Middle frontal gyrus (tissue), 1 donor: Measurements from ENCODE around the gene CCDC78.

Experiments
- DNase-seq: peaks from one replicate; pipeline ENCODE4 v3.0.0-alpha.2; 2015; ENCODE audit warnings: low spot score; ENCODE audit errors: extremely low spot score

The CCDC78 gene

DNA sequence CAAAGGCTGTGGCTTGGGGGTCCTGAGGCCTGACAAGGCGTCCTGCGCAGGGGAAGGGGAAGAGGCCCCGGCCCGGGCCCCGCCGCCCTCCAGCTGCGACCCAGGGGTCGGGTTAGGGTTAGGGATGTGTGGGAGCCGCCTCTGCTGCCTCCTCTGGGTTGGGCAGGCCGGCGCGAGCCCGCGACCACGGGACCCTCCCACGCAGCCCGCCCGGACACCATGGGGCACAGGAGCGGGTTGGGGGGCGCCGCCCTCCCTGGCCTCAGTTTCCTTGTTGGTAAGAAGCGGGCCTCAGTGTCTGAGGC is 14.2 kb upstream of the CCDC78 start:
- DNase-seq = no peak

DNA sequence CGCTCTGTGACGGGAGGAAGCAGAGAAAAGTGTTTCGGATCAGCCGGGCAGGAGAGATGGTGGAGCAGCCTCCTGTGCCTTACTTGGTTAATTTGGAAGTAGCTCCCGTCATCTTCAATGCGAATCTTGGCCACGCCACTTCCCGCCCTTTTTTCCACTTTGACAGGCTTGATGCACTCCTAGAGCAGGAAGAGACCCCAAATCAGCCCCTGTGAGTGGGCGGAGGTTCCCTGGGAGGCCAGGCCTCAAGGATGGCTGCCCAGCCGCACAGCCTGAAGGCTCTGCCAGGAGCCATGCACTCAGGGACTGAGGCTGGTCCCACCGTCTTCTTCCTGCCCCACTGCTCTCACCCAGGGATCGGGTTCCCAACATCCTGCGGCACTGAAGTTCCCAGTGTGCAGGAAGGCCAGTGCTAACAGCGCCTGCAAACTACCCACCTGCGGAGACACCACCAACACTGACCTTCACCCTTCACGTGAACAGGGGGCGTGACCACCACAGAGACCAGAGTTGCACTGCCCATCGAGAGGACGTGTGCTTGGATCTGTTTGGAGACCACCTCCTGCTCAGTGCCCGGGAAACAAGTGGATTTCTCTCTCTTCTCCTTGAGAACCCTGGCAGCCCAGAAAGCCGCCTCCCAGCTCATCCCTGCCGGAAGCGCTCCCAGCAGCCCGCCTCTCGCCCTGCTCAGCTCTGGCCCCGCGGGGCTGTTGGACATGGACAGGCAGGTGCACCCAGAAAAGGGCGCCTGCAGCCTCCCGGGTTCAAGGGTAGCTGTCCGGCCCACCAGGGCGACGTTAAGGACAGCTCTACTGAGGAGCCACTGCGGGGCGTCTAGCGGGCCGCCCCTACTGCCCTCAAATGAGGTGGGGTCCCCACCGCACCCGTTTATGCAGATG is 13.6 kb upstream of the CCDC78 start:
- DNase-seq = no peak

DNA sequence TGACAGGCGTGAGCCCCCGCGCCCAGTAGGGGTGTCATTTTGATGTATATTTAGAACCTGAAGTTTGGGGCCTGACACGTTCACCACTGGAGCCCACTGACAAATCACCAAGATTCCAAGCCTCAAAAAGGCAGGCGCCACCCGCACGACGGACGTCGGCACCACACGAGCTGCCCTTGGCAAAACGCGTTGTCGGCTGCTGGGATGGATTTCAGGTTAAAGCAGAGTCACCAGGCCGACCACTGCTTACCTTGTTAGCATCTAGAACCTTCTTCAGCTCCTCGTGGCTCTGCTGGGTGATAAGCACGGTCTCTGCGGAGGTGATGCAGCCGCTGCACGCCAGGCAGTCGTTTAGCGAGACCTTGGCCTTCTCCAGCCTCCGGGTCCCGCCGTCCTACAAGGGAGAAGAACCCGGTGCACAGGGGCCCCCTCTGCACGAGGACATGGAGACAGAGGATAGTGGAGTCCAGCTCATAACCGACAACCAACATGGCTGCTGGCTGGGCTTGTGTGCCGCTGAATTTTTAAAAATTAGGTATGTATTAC is 10.8 kb upstream of the CCDC78 start:
- no peak for DNase-seq

DNA sequence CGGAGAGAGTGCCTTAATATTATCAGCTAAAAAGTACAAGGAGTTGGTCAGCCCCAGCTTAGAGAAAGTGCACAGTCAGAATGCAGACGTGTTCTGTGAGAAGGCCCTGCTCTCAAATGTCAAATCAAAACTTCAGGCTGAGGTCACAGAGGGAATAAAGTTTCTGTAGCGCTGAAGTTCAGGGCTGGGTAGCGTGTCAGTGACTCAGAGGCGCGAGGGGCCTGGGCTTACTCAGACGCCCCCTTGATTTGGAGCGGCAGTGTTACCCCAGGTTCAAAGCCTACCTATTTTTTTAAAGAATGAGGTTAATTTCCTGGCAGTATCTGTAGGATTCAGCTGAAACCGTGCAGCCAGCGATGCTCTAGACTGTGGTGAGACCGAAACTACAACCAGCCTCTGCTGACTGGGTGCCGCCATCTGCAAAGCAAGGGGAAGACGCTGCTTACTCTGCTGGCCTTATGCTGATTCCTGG is 9.8 kb upstream of the CCDC78 start:
- DNase-seq = no peak

DNA sequence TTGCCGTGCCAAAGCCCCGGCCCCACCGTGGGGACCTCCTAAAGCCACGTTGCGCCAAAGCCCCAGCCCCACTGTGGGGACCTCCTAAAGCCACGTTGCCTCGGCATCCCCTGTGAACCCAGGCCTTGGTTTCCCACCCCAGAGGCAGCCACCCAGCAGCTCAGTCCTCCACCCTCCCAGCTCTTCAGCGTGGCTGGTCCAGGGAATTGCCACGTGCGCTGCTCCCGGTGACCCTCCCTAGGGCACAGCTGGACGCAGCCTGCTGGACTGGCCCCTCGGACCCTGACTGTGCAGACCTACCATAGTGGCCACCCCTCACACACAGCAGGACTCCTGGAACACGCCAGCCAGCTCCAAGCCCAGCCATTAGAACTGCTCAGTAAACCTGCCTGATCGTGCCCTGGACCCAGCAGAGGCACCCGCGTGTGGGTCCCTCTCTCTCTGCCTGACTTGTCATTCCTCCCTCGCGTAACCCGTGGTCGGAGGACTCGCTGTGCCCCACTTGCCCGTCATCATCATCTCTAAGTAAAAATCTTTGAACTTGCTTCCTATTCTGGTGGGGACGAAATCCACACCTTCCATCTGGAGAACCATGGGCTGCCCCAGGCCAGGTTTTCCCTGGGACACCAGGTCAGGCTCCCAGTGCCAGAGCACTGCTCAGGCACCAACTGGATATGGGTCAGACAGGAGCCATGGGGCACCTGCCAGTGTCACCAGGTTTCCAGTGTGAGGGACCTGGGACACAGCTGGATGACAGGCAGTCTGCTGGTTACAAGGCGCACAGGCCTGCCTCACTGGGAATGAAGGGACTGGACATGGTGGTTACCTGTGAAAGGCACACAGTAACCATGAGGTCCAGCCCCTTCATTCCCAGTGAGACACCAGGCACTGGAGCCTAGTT is 9.0 kb upstream of the CCDC78 start:
- DNase-seq = no peak

DNA sequence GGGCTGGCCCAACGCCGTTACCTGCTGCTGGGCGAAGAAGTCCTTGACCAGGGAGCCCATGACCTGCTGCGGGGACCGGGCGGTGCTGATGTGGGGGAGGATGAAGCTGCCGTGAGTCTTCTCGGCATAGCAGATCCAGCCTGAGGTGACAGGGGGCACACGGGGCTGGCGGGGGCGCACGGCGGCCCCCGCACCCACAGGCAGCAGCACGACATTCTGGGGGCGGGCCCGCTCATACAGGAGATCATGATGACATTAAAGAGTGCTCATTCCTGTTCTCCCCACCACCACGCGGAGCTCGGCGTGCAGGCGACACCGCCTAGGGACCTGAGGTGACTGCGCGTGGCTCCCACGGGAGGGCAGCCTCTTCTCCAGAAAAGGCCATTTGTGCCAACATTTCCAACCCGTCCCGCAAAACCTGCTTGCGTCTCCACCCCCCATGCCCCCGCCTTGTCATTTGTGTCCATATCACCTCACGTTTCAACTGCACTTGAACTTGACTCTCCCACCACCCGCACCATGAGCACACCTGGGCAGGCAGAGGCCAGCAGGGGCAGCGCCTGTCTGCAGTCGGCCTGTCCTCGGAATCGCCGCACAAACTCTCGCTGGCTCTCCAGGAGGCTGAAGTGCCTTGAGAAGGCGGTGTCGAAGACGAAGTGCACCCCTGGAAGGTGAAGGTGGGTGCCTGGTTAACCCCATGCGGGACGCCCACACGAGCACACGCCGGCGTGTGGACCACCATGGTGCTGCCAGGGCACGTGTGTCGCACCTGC is 8.2 kb upstream of the CCDC78 start:
- DNase-seq = no peak

DNA sequence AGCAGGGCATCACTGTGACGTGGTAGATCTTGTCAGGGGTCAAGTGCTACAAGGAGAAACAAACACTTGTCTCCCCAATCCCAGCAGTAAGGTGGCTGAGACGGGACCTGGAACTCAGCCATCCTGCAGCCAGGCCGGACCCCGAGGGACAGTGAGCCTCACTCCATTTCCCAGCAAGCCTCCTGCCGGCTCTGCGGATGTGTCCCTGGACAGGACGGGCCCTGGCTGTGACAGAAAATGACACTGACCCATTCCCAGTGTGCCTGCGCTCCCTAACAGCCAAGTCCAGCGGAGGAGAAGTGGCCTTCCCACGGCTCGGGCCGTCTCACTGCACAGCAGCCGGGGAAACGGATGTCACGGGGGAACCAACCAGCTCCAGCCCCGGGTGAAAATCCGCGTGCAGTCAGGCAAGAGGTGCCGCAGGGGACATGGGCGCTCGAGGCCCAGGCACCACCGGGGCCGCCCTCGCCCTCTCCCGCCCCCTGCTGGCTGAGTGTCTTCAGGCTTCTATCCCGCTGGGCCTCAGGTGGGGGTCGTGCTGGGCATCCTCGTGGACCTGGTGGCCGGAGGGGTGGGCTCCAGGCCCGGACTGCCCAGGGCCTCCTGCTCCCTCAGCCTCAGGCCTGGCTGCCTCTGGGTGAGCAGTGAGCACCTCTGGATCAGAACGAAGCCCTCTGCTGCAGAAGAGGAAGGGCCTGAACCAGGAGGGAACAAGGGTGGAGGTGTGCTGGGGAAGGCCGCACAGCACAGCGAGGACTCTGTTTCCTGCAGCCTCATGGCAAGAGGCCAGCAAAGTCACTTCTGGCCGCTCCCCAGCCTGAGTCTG is 7.4 kb upstream of the CCDC78 start:
- DNase-seq = no peak

DNA sequence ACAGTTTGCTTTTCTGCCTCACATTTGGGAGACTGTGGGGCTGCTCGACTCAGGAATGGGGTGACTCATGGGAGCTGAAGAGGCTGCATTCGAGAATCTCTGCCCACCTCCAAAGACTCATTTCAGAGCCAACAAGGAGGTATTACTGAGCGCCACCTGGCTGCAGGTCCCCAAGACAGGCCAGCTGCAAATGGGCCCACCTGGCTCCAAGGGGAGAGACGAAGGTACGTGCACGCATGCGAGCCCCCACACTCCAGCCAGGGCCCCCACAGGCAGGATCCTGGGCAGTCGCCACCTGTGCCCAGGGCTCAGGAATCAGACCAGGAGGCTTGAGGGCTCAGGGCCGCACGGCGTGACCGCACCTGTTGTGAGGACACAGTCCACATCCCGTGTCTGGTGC is 6.7 kb upstream of the CCDC78 start:
- no peak for DNase-seq

DNA sequence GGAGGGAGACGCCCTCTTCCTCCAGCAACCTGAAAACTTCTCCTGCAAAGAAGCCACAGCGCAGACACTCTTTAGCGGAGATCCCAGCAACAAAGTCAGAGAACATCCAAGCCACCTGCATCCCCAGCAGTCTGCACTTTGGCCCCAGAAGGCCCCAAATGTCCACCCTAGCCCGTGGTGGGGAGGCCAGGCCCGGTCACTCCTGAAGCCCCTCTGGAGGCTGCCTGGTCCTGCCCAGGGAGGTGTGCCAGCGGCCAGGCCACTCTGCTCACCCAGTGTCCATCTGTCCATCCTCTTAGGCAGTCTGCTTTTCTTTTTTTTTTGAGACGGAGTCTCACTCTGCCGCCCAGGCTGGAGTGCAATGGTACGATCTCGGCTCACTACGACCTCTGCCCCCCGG is 6.1 kb upstream of the CCDC78 start:
- no peak for DNase-seq

DNA sequence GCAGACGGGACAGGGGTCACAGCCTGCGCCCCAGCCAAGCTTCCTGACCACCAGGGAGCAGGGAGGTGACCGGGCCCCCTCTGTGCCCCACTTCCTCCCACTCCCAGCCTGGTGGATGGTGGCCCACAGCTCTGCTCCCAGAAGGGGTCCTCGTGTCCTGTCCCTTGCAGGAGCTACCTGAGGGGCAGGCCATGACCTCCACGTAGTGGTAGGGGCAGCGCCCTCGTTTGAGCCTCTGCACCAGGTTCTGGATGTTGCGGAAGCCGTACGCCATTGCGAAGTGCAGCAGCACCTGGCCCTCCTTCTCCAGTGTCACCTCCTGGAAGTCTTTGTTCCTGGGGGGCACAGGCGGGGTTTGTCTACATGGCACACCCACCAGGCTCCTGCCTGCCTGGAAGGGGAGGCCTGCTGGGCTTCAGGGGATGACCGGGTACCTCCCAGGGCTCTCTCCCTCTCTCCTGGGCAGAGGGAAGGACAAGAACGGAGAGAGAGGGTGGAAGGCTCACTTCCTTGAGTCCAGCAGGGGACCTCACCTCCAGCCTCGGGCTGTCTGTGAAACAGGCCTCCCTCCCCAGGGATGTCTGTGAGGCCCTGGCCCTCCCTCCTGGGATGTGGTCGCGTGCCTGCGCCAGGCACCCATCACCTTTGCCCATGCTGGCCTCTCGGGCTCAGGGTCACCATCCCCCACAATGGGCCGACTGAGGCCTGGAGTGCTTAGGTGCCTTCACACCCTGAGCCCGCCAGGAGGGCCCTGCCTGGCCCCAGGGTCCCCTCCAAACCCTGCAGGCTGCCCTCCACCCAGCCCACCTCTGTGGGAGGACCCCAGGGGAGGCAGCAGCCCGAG is 4.6 kb upstream of the CCDC78 start:
- DNase-seq = no peak

DNA sequence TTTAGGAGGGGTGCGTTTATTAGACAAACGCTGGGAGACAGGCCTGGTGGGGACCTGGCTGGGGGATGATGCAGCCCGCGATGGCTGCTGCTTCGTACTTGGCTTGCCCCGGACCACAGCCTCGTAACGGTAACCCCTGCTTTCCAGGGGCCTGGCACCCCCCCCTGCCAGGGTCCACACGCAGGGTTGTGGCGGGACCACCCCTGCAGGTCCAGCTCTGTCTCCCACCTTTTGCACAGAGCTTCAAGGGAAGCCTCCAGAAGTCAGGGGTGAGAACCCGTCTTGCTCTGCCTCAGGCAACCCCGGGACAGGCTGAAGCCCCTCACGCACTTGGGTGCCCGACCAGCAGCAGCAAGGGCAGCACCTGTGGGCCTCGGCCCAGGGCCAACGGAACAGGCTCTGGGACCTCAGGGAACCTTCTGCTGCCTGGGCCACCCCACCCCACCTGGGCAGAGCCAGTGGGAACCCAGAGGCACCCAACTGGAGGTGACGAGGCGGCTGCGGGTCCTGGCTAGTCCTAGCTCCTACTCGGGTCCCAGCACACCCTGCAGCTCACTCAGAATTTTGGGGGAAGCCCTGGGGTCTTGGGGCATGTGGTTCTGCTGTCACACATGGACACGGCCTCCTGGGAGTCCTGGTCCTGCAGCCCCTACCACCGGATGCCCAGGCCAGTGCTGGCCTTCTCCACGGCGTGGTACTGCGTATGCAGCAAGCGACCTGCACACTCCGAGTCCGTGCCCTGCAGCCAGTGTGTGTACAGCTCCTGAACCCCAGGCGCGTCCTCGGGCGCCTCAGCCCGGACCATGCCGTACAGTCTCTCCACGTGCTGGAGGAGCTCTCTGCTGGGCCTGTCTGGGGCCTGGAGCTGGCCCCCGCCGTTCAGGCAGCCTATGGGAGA is 3.8 kb upstream of the CCDC78 start:
- no peak for DNase-seq

DNA sequence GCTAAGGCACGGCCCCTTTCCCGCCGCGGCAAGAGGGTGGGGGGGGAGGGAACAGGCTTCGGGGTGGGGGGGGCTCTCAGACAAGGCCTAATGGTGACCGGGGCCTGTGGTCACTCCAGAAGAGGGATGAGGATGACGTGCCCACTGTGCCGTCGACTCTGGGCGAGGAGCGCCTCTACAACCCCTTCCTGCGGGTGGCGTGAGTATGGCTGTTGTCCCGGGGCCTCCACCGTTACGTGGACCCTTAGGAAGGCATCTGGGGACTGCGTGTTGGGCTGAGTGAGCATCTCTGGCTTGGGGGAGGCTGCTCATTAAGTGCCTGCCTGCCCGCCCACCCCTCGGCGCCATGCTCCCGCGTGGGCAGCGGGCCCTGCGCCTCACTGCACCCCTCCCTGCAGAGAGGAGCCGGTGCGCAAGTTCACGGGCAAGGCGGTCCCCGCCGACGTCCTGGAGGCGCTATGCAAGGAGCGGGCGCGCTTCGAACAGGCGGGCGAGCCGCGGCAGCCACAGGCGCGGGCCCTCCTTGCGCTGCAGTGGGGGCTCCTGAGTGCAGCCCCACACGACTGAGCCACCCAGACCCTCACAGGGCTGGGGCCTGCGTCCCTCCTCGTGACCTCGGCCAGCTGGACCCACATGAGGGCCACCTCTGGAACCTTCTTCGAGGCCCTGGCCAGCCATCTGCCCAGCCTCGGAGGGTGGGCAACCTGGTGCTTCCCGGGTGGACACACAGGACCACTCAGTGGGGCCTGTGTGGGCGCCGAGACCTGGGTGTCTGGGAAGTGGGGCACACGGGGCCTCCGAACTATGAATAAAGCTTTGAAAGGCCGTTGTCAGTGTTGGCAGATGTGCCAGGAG is 2.9 kb upstream of the CCDC78 start:
- DNase-seq = no peak

DNA sequence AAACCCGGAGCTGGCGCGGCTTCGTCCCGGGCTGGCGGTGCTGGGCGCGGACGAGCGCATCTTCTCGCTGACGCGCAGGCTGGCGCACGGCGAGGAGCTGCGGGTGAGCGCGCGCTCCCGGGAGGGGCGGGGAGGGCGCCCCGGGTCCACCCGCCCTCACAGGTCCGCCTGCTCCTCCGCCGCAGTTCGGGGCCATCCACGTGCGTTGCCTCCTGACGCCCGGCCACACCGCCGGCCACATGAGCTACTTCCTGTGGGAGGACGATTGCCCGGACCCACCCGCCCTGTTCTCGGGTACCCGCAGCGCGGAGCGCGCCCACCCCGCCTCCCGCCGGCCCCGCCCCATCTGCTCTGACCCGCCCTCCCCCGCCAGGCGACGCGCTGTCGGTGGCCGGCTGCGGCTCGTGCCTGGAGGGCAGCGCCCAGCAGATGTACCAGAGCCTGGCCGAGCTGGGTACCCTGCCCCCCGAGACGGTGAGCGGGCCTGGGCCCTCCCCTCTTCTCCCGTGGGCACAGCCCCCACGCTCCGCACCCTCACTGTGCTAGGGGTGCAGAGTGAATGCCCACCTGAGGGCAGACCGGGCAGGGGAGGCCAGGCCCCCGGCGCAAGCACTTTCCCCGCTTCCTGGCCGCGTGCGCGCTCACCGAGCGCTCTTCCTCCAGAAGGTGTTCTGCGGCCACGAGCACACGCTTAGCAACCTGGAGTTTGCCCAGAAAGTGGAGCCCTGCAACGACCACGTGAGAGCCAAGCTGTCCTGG is 2.1 kb upstream of the CCDC78 start:
- DNase-seq = no peak

DNA sequence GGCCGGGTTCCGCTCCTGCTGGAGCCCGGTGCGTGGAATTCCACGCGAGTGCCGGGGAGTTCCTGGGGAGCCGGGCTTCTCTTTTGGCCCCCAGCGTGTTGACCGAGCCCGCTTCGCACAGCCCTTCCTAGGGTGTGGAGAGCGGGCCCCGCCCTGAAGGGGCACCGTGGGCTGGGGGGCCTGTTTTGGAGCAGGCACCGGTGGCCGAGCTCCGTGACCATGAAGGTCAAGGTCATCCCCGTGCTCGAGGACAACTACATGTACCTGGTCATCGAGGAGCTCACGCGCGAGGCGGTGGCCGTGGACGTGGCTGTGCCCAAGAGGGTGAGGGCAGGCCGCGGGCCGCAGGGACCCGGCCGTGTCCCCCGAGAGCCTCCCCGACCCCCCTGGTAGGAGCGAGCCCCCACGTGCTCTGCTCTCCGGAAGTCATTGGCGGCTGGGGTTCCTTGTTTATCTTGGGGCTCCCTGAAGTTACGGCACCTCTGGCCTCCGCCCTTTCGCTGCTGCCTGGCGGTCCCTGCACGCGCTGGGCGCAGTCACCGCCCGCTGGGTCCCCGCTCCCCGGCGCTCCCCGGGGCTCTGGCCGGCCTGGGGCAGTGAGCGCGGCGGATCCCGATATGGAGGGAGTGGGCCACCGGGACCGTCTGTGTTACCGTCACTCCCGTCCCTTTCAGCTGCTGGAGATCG is 1.2 kb upstream of the CCDC78 start:
- DNase-seq = no peak

DNA sequence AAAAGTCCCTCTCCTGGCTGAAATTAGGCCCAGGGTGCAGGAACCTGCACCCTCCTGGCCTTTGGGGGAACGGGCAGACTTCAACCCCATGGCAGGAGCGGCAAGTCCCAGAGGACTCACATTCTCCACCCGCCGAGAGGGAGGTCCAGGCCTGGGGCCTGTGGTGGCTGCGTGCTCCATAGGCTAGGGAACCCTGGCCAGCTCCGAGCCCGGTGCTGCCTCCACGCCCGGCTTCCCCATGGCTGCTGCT is 130 bp downstream of the CCDC78 start:
- no peak for DNase-seq

DNA sequence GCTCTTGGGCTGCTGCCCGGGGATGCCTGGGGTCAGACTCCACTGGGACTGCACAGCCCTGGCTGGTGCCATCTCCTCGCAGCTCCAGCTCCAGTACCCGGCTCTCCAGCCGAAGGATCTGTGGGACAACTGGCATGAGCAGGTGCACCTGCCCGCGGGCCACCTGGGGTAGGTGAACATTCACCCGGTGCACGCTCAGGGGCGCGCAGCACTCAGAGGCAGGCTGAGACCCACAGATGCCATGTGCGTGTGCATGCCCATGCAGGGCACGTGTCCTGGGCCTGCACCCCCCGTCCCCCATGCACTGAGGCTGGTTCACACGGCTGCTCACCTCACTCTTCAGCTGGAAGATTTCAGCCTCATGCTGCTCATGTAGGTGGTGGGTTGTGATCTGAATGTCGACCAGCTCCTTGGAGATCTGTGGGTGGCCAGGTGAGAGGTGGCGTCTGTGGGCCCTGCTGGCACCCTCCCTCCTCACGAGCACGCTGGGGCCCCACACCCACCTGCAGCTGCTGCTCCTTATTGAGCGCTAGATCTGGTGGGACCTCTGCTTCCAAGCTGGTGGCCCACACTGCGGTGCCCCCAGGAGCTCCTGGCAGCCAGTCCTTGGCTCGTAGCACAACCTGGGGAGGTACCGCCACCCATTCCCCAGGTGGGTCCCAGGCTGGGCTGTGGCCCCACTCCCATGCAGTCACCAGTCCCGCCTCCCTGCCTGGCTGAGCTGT is 618 bp downstream of the CCDC78 start:
- DNase-seq = no peak
